H1 (cell line): ENCODE results near the gene NEUROG1. TPM values are rescaled to one million over a fixed set of nuclear protein-coding genes. Genes with fewer than 3 reads are reported as not detected.

ENCODE experiments used
- CTCF ChIA-PET: fragments of 300-600 bp; sonication (Branson Sonifier 250); formaldehyde crosslinking; loops from one replicate; lab custom pipeline; 2021; ENCODE audit not compliant: partially characterized antibody; lab: Charles Lee
- POLR2A ChIA-PET: fragments of 300-600 bp; sonication (Branson Sonifier 250); formaldehyde crosslinking; loops from one replicate; lab custom pipeline; 2021; ENCODE audit warnings: inconsistent platforms; ENCODE audit not compliant: partially characterized antibody; lab: Charles Lee
- DNase-seq, 2 experiments: peaks; one replicate each; pipeline versions ENCODE4 v3.0.0 to v3.0.0-alpha.2; 2010 to 2022; ENCODE audit warnings: low spot score in 2 of 2, low read depth in 1 of 2, mixed read lengths in 1 of 2
- FAIRE-seq: peaks from 2 replicates; lab custom pipeline; 2011; peaks lifted over from hg19 to GRCh38; lab: Jason Lieb, UNC
- H2AFZ ChIP-seq: 2 replicates; pipeline ENCODE4 v1.8.1; 2012; ENCODE audit warnings: low read length, inconsistent platforms
- H2AK5ac ChIP-seq: 2 replicates; pipeline ENCODE4 v1.6.1; 2013; ENCODE audit warnings: low read depth, low read length
- H2BK120ac ChIP-seq: replicated peaks from 2 replicates; pipeline ENCODE3; 2013; ENCODE audit warnings: low read depth, low read length, inconsistent platforms
- H2BK12ac ChIP-seq: 2 replicates; pipeline ENCODE4 v1.6.1; 2013; ENCODE audit warnings: low read depth, low read length
- H2BK15ac ChIP-seq: 2 replicates; pipeline ENCODE4 v1.6.1; 2013; ENCODE audit warnings: low read length
- H2BK20ac ChIP-seq: 2 replicates; pipeline ENCODE4 v1.6.1; 2013; ENCODE audit warnings: low read length
- H2BK5ac ChIP-seq: 2 replicates; pipeline ENCODE4 v1.6.1; 2013; ENCODE audit warnings: low read depth, low read length
- H3K14ac ChIP-seq: 2 replicates; pipeline ENCODE4 v1.6.1; 2013; ENCODE audit warnings: inconsistent platforms; ENCODE audit not compliant: insufficient read length
- H3K18ac ChIP-seq: 2 replicates; pipeline ENCODE4 v1.6.1; 2013; ENCODE audit warnings: low read length; ENCODE audit errors: extremely low read depth
- H3K23ac ChIP-seq: 2 replicates; pipeline ENCODE4 v1.6.1; 2013; ENCODE audit warnings: inconsistent platforms; ENCODE audit not compliant: insufficient read length
- H3K23me2 ChIP-seq: 2 replicates; pipeline ENCODE4 v1.6.1; 2013; ENCODE audit warnings: low read depth, low read length
- H3K27ac ChIP-seq: 2 replicates; pipeline ENCODE4 v1.6.1; 2011; ENCODE audit warnings: low read depth, low read length, inconsistent platforms
- H3K27me3 ChIP-seq, 4 experiments: replicated peaks in 1 of 4; 1 replicate in 1 of 4; 2 replicates in 3 of 4; pipeline versions ENCODE4 v1.6.1 to v1.8.1; 2011 to 2013; ENCODE audit warnings: low read length in 3 of 4, mild to moderate bottlenecking in 3 of 4, inconsistent platforms in 2 of 4, mixed read lengths in 2 of 4, moderate library complexity in 1 of 4; ENCODE audit not compliant: control insufficient read depth in 3 of 4, insufficient read depth in 3 of 4; ENCODE audit errors: extremely low read depth in 1 of 4
- H3K36me3 ChIP-seq, 4 experiments: 2 replicates each; pipeline versions ENCODE4 v1.6.1 to v1.8.1; 2011 to 2013; ENCODE audit warnings: mild to moderate bottlenecking in 4 of 4, low read length in 3 of 4, moderate library complexity in 2 of 4, control low read depth in 1 of 4, inconsistent platforms in 1 of 4; ENCODE audit not compliant: insufficient read depth in 4 of 4, control insufficient read depth in 2 of 4
- H3K4ac ChIP-seq: replicated peaks from 2 replicates; pipeline ENCODE3; 2013; ENCODE audit warnings: low read length, low read depth, mixed read lengths, inconsistent platforms; ENCODE audit not compliant: insufficient read length
- H3K4me1 ChIP-seq, 4 experiments: replicated peaks in 1 of 4; 1 replicate in 1 of 4; 2 replicates in 3 of 4; pipeline versions ENCODE4 v1.6.1 to v1.8.1; 2011 to 2013; ENCODE audit warnings: low read length in 3 of 4, inconsistent platforms in 2 of 4, mixed read lengths in 1 of 4; ENCODE audit not compliant: insufficient read depth in 4 of 4, control insufficient read depth in 3 of 4
- H3K4me2 ChIP-seq, 2 experiments: 2 replicates each; pipeline versions ENCODE4 v1.6.1 to v1.8.1; 2011 to 2013; ENCODE audit warnings: low read depth in 2 of 2, low read length in 2 of 2, control low read depth in 1 of 2, inconsistent platforms in 1 of 2, mild to moderate bottlenecking in 1 of 2; ENCODE audit not compliant: insufficient read depth in 1 of 2
- H3K4me3 ChIP-seq, 4 experiments: fragments of 200-600, 300-600 bp in 1 of 4; sonication (generic), shearing (Covaris generic), sonication (Bioruptor Twin) in 1 of 4; 2 replicates each; pipeline versions ENCODE4 v1.5.1 to v1.8.1; 2011 to 2016; ENCODE audit warnings: low read length in 4 of 4, low read depth in 3 of 4, control low read depth in 2 of 4, inconsistent platforms in 2 of 4, mild to moderate bottlenecking in 2 of 4, mixed read lengths in 1 of 4, moderate library complexity in 1 of 4; ENCODE audit not compliant: insufficient read depth in 2 of 4; ENCODE audit errors: extremely low read depth in 1 of 4
- H3K56ac ChIP-seq: replicated peaks from 2 replicates; pipeline ENCODE3; 2013; ENCODE audit warnings: low read depth, mild to moderate bottlenecking, mixed read lengths, low read length, inconsistent platforms; ENCODE audit not compliant: insufficient read length
- H3K79me1 ChIP-seq: 2 replicates; pipeline ENCODE4 v1.6.1; 2013; ENCODE audit warnings: low read depth, low read length, control low read depth
- H3K79me2 ChIP-seq, 2 experiments: 2 replicates each; pipeline versions ENCODE4 v1.6.1 to v1.8.1; 2012 to 2013; ENCODE audit warnings: low read length in 2 of 2, mild to moderate bottlenecking in 2 of 2, inconsistent platforms in 1 of 2; ENCODE audit not compliant: insufficient read depth in 2 of 2, control insufficient read depth in 1 of 2
- H3K9ac ChIP-seq, 4 experiments: replicated peaks in 1 of 4; 1 replicate in 1 of 4; 2 replicates in 3 of 4; pipeline versions ENCODE4 v1.6.1 to v1.8.1; 2011 to 2013; ENCODE audit warnings: low read depth in 3 of 4, low read length in 3 of 4, control low read depth in 2 of 4, mild to moderate bottlenecking in 2 of 4, moderate library complexity in 2 of 4, inconsistent platforms in 1 of 4; ENCODE audit errors: extremely low read depth in 1 of 4
- H3K9me3 ChIP-seq, 2 experiments: 2 replicates each; pipeline versions ENCODE4 v1.6.1 to v1.8.1; 2012 to 2013; ENCODE audit warnings: mild to moderate bottlenecking in 2 of 2, moderate library complexity in 2 of 2, control low read depth in 1 of 2, inconsistent platforms in 1 of 2, low read depth in 1 of 2, low read length in 1 of 2, mixed read lengths in 1 of 2; ENCODE audit not compliant: insufficient read depth in 2 of 2
- H4K20me1 ChIP-seq, 2 experiments: replicated peaks in 1 of 2; 2 replicates each; pipeline versions ENCODE3 to v1.8.1; 2011 to 2013; ENCODE audit warnings: inconsistent platforms in 2 of 2, low read length in 2 of 2, mild to moderate bottlenecking in 1 of 2; ENCODE audit not compliant: insufficient read depth in 2 of 2, control insufficient read depth in 1 of 2
- H4K5ac ChIP-seq: 2 replicates; pipeline ENCODE4 v1.6.1; 2013; ENCODE audit warnings: low read length, low read depth, mixed read lengths, inconsistent platforms; ENCODE audit not compliant: insufficient read length
- H4K8ac ChIP-seq: 2 replicates; pipeline ENCODE4 v1.8.0; 2013; ENCODE audit warnings: mild to moderate bottlenecking, moderate library complexity, low read length, inconsistent platforms; ENCODE audit not compliant: insufficient read depth; ENCODE audit errors: extremely low read depth
- H4K91ac ChIP-seq: replicated peaks from 2 replicates; pipeline ENCODE3; 2013; ENCODE audit warnings: low read length, mixed read lengths, inconsistent platforms; ENCODE audit not compliant: insufficient read length
- ASH2L ChIP-seq: fragments of 200-600, 300-600 bp; sonication (generic); IDR thresholded peaks from one replicate; pipeline ENCODE4 v1.7.1; 2017; ENCODE audit warnings: low read length
- CBX8 ChIP-seq: fragments of 300-800, 300-1000 bp; sonication (generic); IDR thresholded peaks from 2 replicates; pipeline ENCODE4 v1.7.1; 2016; ENCODE audit warnings: low read depth, low read length, borderline replicate concordance
- CEBPB ChIP-seq: IDR thresholded peaks from 2 replicates; pipeline ENCODE4 v1.6.1; 2012; ENCODE audit warnings: low read depth, low read length
- FOSL1 ChIP-seq: IDR thresholded peaks from 2 replicates; pipeline ENCODE4 v1.6.1; 2011; ENCODE audit warnings: mild to moderate bottlenecking, low read depth, low read length, moderate library complexity; ENCODE audit not compliant: insufficient read depth
- RAD21 ChIP-seq, 2 experiments: IDR thresholded peaks in 1 of 2; conservative IDR thresholded peaks in 1 of 2; 2 replicates each; pipeline ENCODE4 v1.6.1; 2011; ENCODE audit warnings: low read depth in 2 of 2, low read length in 2 of 2, improper control_type of control experiment in 1 of 2, inconsistent platforms in 1 of 2, mild to moderate bottlenecking in 1 of 2, moderate library complexity in 1 of 2
- RFX5 ChIP-seq: IDR thresholded peaks from 2 replicates; pipeline ENCODE4 v1.6.1; 2011; ENCODE audit warnings: low read depth, low read length, improper control_type of control experiment, borderline replicate concordance
- RNF2 ChIP-seq: fragments of 200-900, 300-1000 bp; sonication (generic); IDR thresholded peaks from 2 replicates; pipeline ENCODE4 v1.7.1; 2016; ENCODE audit warnings: borderline replicate concordance, low read depth, mild to moderate bottlenecking, antibody characterized with exemption, low read length; ENCODE audit not compliant: poor library complexity, severe bottlenecking; ENCODE audit errors: missing control alignments
- RXRA ChIP-seq: IDR thresholded peaks from 2 replicates; pipeline ENCODE4 v1.6.1; 2011; ENCODE audit warnings: low read depth, mild to moderate bottlenecking, low read length, moderate library complexity; ENCODE audit not compliant: insufficient read depth
- TAF7 ChIP-seq: optimal IDR thresholded peaks from 2 replicates; pipeline ENCODE3; 2011; ENCODE audit warnings: low read depth, mild to moderate bottlenecking, inconsistent platforms, low read length, moderate library complexity, borderline replicate concordance
- TEAD4 ChIP-seq: IDR thresholded peaks from 2 replicates; pipeline ENCODE4 v1.6.1; 2012; ENCODE audit warnings: low read depth, low read length, inconsistent platforms, mixed read lengths
- WGBS, 2 experiments: shearing (Covaris generic) in 1 of 2; methylation state at CpG; one replicate each; pipeline versions ENCODE4 v1.1.6 to v1.1.7; 2013 to 2015; ENCODE audit warnings: low lambda C conversion rate in 2 of 2, mixed read lengths in 2 of 2, inconsistent platforms in 1 of 2, low coverage in 1 of 2, missing lambda C conversion rate in 1 of 2; ENCODE audit not compliant: insufficient replicate concordance in 2 of 2, insufficient coverage in 1 of 2, insufficient read length in 1 of 2; ENCODE audit errors: extremely low coverage in 1 of 2, missing lambda C conversion rate in 1 of 2; 5-methylcytosine and 5-hydroxymethylcytosine counted together
- polyA plus RNA-seq, 7 experiments: library from polyadenylated mRNA; depleted of rRNA in 3 of 7; stranded (reverse) in 5 of 7; unstranded in 2 of 7; fragments of >200 nt in 5 of 7; fragments of 200-250 nt in 2 of 7; gene quantifications; 1 replicate in 5 of 7; 2 replicates in 1 of 7; 4 replicates in 1 of 7; pipeline versions ENCODE4 v1.2.1 to v1.2.3, GENCODE V29; 2011 to 2013; ENCODE audit warnings: missing spikeins in 2 of 7, mixed read lengths in 2 of 7
- total RNA-seq: library from RNA; stranded (reverse); fragmentation: NEBNext Ultra II Directional; extraction: Animal tissue kit (Norgen Biotek cat#: 25700); gene quantifications from 2 replicates; pipeline ENCODE4 v1.2.1, GENCODE V29; 2021

The NEUROG1 gene
- total and polyA plus RNA-seq, 2 of the 8 experiments (the other 6 are each of a cell fraction or from before 2014, with no cell fraction given): not detected

DNA sequence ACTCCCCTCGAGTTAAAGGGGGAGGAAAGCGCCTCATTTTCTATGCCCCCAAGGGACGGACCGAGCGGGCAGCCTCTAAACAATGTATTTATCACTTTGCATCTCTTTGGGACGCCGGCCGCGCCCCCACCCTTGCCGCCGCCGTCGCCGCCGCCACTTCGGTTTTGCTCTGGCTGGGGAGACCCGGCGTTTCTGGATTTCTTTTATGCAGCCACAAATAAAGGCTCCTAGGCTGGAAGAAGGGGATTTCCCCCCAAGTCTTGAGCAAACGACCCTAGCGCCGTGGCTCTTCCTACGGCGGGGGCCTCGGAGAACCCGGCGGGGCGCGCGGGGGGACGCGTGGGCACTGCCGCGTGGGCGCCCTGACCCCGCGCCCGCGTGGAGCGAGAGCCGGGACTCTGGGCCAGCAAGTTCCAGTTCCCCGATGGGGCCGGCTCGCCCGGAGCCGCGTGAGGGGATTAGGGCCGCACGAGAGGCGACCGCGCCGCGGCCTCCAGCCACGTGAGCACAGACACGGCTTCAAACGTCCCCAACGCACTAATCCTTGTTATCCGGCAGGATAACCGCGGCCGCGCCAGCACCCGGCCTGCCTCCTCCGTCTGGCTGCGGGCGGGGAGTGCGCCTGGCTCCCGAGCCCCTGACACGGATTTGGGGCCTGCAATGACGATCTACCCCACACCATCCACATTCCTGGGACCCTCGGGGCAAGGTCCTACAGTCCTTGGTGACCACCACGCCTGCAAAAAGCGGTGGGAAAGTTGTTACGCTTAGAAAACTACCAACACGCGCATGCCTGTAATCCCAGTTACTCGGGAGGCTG lies 7.9 kb upstream of the NEUROG1 start:
- H3K9ac ChIP-seq: no peak overlapping the region; a peak in 1 of 7 replicates
- H3K4ac ChIP-seq: no peak overlapping the region
- H4K5ac ChIP-seq: no peak overlapping the region
- peak overlapping the region; percentile 29; the same call in 1 of the 2 replicates for H2BK20ac ChIP-seq
- peaks cover 97 to 100% (median 99%) of the 10 kb centered on the region in 4 experiments for H3K27me3 ChIP-seq
- H3K4me3 ChIP-seq: peak overlapping the region; percentile 4 to 50 (median 16); a peak in 6 of 8 replicates
- no peak overlapping the region for H3K18ac ChIP-seq
- peaks cover 14 to 52% of the 10 kb centered on the region in 2 experiments for H4K20me1 ChIP-seq
- WGBS, 2 experiments: 4% methylated on average over 76 of the region's 77 CpGs; no CpG with 5 or more reads in 1 of the 2 experiments
- peak overlapping the region; percentile 54 to 73 for H3K4me2 ChIP-seq
- H2BK120ac ChIP-seq: no peak overlapping the region
- H3K9me3 ChIP-seq: no peaks in the 10 kb centered on the region
- no peak overlapping the region for H2BK5ac ChIP-seq
- 0 out of 2 replicates have a peak overlapping the region, but pooled peaks have one; percentile 81 for H2BK12ac ChIP-seq
- peaks cover 6 to 13% (median 10%) of the 10 kb centered on the region in 4 experiments; a peak in 6 of 7 replicates for H3K4me1 ChIP-seq
- H3K36me3 ChIP-seq: no peaks in the 10 kb centered on the region; a peak in 1 of 8 replicates
- no peak overlapping the region for H3K23ac ChIP-seq
- no peaks in the 10 kb centered on the region for H3K79me2 ChIP-seq
- H2BK15ac ChIP-seq: no peak overlapping the region
- H3K79me1 ChIP-seq: no peaks in the 10 kb centered on the region
- no peak overlapping the region for H2AFZ ChIP-seq
- no peak overlapping the region for H4K91ac ChIP-seq
- ChIA-PET POLR2A (interaction anchor here (0.9 kb wide), 1 partner anchor 77 kb away, joined by 3 read pairs; no protein-coding TSS in a partner anchor), CTCF (interaction anchor here (1.3 to 4.6 kb wide), 5 partner anchors 8 to 82 kb away, joined by 3 to 48 read pairs (median 30); no protein-coding TSS in a partner anchor)
- DNase-seq (no peak), FAIRE-seq (no peak)
- H3K27ac ChIP-seq: no peak overlapping the region
- H3K14ac ChIP-seq: no peak overlapping the region
- H2AK5ac ChIP-seq: no peak overlapping the region
- H3K56ac ChIP-seq: no peak overlapping the region
- H3K23me2 ChIP-seq: no peaks in the 10 kb centered on the region; the same call in 1 of the 2 replicates
- peak overlapping the region; percentile 94; the same call in 1 of the 2 replicates for H4K8ac ChIP-seq
- TF ChIP-seq RAD21 (IDR thresholded peaks at IDR 0.05 in 1 of 2, conservative IDR thresholded peaks at IDR 0.05 in 1 of 2; ENCODE audit: low read depth in 2 of 2, low read length in 2 of 2) (no peak), CBX8 (peak; percentile 96; the same call in 1 of the 2 replicates), ASH2L (peak; percentile 18), RNF2 (peak; percentile 84), CEBPB (no peak), RFX5 (no peak), TEAD4 (no peak), TAF7 (no peak), RXRA (no peak), FOSL1 (no peak)
